HFFc6 (cell line): ENCODE data around the gene SLC45A1. TPM values are rescaled to one million over a fixed set of nuclear protein-coding genes. Genes with fewer than 3 reads are reported as not detected.

Source experiments
- DNase-seq: peaks from one replicate; pipeline ENCODE4 v3.0.0-alpha.2; 2018
- H3K27ac Mint-ChIP-seq: 2 replicates; pipeline ENCODE4 v1.8.0; 2020; ENCODE audit warnings: mild to moderate bottlenecking, mixed read lengths
- H3K27me3 Mint-ChIP-seq: 2 replicates; pipeline ENCODE4 v1.8.0; 2021; ENCODE audit warnings: mild to moderate bottlenecking, moderate library complexity, mixed read lengths; ENCODE audit not compliant: insufficient read depth
- H3K36me3 Mint-ChIP-seq: 2 replicates; pipeline ENCODE4 v1.8.0; 2021; ENCODE audit warnings: low read depth, mixed read lengths
- H3K4me1 Mint-ChIP-seq: 2 replicates; pipeline ENCODE4 v1.8.0; 2020; ENCODE audit warnings: low read depth, mixed read lengths
- H3K4me3 Mint-ChIP-seq: 2 replicates; pipeline ENCODE4 v1.8.0; 2020; ENCODE audit warnings: mild to moderate bottlenecking, moderate library complexity, mixed read lengths
- H3K9me3 Mint-ChIP-seq: 2 replicates; pipeline ENCODE4 v1.8.0; 2020; ENCODE audit warnings: mild to moderate bottlenecking, mixed read lengths
- CTCF ChIP-seq: fragments of 200-600 bp; sonication (generic); IDR thresholded peaks from 2 replicates; pipeline ENCODE4 v1.5.0; 2021; ENCODE audit warnings: antibody characterized with exemption, mild to moderate bottlenecking
- total RNA-seq, 6 experiments: library from RNA; stranded (reverse); fragmentation: NEBNext Ultra II Directional; extraction: Animal tissue kit (Norgen Biotek cat#: 25700); gene quantifications; 2 replicates in 1 of 6; 3 replicates in 5 of 6; pipeline ENCODE4 v1.2.3, GENCODE V29; 2021

SLC45A1 gene
- total RNA-seq, 6 experiments from 2014 or later: 1.3 to 2.0 (median 1.6) TPM

GRCh38 chr1:8352471-8352845, 34.5 kb downstream of the SLC45A1 start:
- no peak overlapping the region for H3K27ac Mint-ChIP-seq
- DNase-seq: no peak
- H3K27me3 Mint-ChIP-seq: peaks cover 10% of the 10 kb centered on the region
- peaks cover 14% of the 10 kb centered on the region; the same call in 1 of the 2 replicates for H3K36me3 Mint-ChIP-seq
- H3K9me3 Mint-ChIP-seq: no peaks in the 10 kb centered on the region
- H3K4me3 Mint-ChIP-seq: no peak overlapping the region
- no peaks in the 10 kb centered on the region for H3K4me1 Mint-ChIP-seq
- TF ChIP-seq CTCF: no peak

DNA sequence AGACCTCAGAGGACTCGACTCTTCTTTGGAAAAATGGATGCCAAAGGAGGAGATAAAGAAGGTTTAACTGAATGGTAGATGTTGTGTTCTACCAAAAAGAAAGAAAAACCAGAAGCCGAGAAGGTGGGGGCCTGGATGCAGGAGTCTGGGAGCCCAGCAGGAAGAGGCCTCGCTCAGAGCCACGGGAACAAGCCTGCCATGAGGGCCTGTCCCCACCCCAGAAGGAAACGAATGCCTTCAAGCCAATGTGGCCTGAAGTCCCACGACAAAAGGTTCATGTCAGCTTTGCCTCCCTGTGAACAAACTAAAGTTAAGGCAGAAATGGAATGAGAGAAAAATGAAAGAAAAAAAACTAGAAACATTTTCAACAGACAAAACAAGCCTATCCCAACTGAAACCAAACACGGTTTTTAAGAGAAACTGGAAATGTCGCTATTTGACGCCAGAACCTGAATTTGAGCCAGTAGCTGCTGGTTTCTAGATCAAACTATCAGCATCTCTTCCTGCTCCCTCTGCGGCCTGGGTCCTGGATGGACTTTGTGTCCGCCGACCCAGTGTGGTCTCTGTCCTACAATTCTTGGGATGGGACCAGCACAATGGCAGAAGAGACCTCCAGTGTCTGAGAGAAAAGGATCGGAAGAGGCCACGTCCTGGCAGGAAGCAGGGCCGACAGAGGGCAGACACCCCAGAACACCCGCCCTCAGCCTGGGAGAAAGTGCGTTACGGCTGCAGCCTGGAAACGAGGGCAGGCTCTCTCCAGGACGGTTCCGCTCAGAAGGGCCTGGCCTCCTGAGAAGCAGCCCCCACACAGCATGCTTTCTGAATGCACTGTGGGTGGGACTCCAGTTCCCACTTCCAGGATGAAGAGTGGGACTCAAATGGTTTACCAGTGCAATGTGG, 35.2 kb downstream of the SLC45A1 start:
- no peak for DNase-seq
- peaks cover 10% of the 10 kb centered on the region for H3K27me3 Mint-ChIP-seq
- H3K9me3 Mint-ChIP-seq: no peaks in the 10 kb centered on the region
- no peak overlapping the region; the same call in 1 of the 2 replicates for H3K27ac Mint-ChIP-seq
- H3K4me3 Mint-ChIP-seq: no peak overlapping the region
- TF ChIP-seq CTCF: no peak
- peaks cover 17% of the 10 kb centered on the region; the same call in 1 of the 2 replicates for H3K36me3 Mint-ChIP-seq
- no peaks in the 10 kb centered on the region for H3K4me1 Mint-ChIP-seq

DNA sequence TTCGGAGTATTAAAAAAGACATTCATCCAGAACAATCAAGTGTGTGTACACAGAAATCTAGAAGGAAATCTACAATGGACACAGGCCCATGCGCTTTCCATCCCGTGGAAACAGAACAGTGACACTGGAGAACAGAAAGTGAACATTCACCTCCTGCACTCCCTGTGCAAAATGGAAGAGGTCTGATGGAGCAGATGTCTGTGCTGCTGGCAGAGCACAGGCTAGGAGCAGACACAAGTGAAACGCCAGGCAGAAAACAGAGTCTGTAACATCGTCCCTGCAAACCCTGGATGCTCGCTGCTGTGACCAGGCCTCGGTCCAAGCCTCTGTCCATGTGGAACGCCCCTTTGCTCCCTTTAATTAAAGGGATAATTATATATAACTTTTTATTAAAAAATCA, 36.1 kb downstream of the SLC45A1 start:
- H3K36me3 Mint-ChIP-seq: peaks cover 18% of the 10 kb centered on the region; the same call in 1 of the 2 replicates
- no peak for TF ChIP-seq CTCF

DNA sequence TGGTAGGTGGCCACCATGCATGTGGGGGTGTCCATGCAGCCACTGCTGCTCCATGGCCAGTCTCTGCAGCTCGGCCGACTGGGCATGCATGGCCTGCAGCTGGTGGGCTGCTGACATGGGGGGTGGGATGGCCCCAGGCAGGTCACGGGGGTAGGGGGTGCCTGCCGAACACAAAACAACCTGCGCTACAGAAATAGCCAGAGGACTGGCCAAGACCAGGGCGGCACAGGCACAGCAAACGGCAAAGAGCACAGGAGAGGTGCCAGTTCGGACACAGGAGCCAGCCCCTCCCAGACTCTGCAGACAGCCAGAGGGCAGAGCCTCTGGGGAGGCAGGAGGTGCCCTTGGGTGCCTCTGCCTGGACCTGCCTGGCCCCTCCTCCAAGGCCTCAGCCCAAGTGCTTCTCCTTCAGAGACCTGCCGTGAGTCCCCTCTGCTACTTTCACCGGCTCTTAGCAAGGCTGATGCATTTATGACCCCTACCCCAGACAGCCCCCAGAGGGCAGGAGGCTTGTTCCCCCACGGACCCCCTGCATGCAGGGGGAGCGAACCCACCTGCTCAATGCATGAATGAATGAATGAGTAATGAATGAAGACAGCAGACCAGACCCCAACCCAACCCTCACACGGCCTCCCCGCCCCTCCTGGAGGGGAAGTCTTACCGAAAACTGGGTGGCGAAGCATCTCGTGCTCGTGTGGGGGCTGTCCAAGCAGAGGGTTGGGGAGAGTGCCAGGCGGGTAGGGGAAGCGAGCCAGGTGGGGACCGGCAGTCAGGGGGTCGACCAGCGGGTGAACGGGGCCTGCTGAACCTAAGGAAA, 37.7 kb downstream of the SLC45A1 start:
- H3K4me3 Mint-ChIP-seq: no peak overlapping the region
- H3K4me1 Mint-ChIP-seq: no peaks in the 10 kb centered on the region
- no peaks in the 10 kb centered on the region for H3K9me3 Mint-ChIP-seq
- TF ChIP-seq CTCF: no peak
- no peak for DNase-seq
- H3K27ac Mint-ChIP-seq: no peak overlapping the region
- H3K36me3 Mint-ChIP-seq: peaks cover 18% of the 10 kb centered on the region; the same call in 1 of the 2 replicates
- H3K27me3 Mint-ChIP-seq: peaks cover under 1% of the 10 kb centered on the region; the same call in 1 of the 2 replicates

More for the DNA sequence above, 36.1 kb downstream of the SLC45A1 start:
- H3K9me3 Mint-ChIP-seq: no peaks in the 10 kb centered on the region
- H3K27ac Mint-ChIP-seq: peak overlapping the region; percentile 16; the same call in 1 of the 2 replicates
- H3K4me3 Mint-ChIP-seq: no peak overlapping the region
- no peak for DNase-seq
- H3K4me1 Mint-ChIP-seq: no peaks in the 10 kb centered on the region
- peaks cover 8% of the 10 kb centered on the region for H3K27me3 Mint-ChIP-seq

DNA sequence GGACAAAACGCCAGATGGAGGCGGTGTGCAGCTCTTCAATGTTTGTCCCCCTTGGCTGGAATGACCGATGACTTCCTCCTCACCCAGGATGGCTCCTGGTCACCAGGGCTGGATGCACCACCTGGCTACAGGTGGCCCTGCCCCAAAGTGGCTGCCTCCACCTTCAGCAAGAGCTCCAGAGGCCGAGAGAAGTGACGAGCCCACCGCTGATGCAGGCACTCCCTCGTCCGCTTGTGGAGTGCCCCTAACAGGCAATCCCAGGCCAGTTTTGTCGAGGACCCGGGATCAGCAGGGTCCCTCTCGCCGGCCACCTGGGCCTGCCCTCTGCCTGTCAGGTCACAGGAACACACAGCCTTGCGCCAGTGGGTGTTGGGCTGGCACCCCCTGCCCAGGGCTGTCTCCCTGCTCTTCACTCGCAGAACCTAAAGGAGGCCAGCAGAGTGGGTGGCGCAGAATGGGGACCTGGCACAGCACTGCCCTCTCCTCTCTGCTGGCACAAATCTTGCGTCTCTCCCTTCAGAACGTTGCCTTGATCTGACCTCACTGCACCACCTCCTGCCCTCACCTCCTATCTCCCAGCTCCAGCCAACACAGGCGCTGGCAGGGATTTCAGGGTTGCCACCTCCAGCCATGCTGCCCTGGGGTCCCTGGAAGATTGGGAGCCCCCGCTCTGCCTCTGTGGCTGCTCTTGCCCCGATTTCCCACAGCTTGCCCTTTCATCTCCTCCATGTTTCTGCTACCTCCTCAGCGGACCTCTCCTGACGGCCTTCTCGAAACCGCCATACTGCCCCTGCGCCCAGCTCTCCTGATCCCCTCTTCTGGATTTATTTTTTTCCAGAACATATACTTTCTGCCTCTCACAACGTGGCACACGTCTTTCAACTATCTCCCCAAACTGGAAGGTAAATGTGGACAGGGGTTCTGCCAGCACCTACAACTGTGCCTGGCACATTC, 38.6 kb downstream of the SLC45A1 start:
- Mint-ChIP-seq H3K36me3 (peaks cover 18% of the 10 kb centered on the region; the same call in 1 of the 2 replicates), H3K27me3 (no peaks in the 10 kb centered on the region; the same call in 1 of the 2 replicates), H3K27ac (peak overlapping the region; percentile 12; the same call in 1 of the 2 replicates), H3K4me1 (no peaks in the 10 kb centered on the region), H3K4me3 (no peak overlapping the region), H3K9me3 (no peaks in the 10 kb centered on the region)
- TF ChIP-seq CTCF: no peak
- DNase-seq: no peak
